ENCODE measurements around the gene SYT1.

The SYT1 gene

DNA sequence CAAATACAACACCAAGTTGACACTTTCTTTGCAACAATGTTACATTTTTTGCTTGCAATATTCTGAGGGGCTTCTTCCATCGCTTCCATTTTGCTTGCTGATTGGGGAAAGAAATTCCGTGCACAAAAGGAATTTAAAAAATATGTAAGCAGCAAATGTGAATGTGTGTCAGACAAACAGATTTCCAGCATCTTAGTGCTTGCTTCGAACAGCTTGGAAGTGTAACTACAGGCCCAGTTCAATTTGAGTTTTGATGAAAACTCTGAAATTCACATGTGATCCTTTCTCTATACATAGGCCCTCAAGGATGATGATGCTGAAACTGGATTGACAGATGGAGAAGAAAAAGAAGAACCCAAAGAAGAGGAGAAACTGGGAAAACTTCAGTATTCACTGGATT is 427.1 kb downstream of the SYT1 start:
- DNase-seq (ENCODE audit: low read depth, low spot score), result no peak

DNA sequence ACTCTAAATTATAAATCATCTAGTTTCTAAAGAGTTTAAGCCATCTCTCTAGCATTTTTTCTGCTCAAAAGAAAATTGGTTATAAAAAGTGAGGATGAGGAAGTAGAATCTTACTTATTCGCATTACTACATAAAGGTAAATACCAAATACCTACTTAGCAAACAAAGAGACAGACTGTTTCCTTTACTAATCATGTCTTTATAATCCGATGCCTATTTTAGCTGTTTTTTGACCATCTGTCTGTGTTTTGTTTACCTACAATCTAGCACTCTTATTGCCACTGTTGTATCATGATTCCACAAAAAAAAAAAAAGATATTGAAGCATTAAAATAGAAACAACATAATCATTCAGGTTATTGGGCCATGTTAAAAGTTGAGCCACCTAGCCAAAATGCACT is 430.0 kb downstream of the SYT1 start:
- no peak for DNase-seq (ENCODE audit: low read depth, low spot score)

DNA sequence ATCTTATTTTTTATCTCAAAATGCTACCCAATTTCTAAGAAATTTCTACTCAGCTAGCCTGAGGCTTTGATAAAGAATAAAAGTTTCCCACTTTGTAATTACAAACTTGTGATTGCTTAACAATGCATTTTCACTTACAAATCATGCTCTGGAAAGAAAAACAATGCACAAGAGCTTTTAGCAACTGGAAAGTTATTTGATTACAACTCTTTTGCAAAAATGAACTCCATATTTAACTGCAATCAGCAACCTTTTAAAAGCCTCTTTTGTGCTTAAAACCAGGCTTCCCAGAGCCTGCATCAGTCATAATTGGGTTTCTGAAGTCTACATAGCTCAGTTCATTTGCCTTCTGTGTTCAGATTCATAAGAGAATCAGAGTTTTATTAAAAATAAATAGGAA is 431.0 kb downstream of the SYT1 start:
- DNase-seq (ENCODE audit: low read depth, low spot score), result no peak

DNA sequence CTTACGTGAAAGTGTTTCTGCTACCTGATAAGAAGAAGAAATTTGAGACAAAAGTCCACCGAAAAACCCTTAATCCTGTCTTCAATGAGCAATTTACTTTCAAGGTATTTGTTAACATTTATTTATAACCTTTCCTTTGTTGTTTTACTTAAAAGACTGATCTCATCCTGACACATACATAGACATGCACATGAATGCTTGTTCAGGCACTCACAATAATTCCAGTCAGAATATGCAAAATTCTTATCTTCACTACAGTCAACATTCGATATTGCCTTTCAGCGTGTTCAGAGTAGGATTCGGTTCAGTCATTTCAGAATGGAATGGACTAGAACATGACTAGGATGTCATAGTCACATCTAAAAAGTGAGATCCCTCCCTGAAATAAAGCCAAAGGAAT is 431.6 kb downstream of the SYT1 start:
- no peak for DNase-seq (ENCODE audit: low read depth, low spot score)

DNA sequence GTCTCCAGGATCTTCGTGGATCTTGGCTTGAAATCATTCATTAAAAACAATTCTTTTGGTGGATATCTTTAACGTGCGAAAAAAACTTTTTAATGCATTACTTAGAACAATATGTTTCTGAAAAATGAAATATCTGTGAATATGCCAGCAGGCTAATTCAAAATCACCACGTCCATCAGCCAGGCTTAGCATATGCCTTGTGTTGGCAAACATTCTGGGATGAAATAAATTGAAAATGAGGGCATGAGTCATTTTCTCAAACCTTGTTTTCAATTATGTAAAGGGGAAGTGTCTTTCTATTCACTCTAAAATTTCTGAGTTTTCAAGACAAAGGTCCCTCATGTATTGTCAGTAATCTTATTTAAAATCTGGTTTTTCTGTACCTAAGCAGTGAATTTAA is 432.3 kb downstream of the SYT1 start:
- DNase-seq (ENCODE audit: low read depth, low spot score), result no peak

DNA sequence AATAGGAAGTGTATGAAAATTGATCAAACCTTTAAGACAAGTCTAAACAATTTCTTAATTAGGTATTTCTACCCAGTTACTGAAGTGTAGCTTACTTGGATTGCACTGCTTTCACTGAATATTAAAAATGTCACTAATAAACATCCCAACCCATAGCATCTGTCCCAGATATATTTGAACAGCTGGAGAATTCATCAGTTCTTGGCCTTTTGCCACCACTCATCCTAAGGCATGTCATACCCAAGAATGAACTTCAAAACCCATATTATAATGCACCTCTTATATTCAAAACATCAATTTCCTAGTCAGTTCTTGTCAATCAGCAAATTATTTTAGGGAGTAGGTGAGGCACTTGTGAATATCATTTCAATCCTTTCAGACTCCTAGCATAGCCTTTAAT is 433.9 kb downstream of the SYT1 start:
- DNase-seq (ENCODE audit: low read depth, low spot score), result no peak

DNA sequence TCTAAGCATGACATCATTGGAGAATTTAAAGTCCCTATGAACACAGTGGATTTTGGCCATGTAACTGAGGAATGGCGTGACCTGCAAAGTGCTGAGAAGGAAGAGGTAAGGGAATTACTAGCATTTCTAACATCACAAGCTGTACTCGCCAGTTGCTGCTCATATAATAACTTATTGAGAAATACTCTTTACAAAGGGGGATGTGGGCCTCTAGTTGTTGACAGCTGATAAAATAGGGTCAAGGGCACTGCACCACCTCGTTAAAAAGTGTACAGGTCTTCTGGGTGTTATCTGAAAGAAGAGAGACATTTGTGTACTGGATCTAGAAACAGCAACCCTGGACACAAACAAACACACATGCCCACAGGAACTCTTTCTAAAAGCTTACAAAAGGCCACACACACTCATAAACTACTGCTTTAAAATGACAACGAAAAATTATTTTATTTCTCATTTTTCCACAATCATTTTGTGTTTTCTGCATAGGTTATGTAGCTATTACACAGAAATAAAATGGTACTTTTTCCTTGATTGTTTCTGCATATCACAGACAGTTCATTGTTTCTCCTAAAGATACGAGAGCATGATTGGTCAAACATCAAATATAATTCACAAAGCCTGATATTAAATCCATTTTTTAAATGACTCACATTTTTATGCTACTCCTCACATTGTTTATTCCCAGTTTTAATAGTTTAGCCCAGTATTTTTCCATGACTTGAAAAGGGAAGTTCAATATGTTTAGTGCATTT is 435.0 kb downstream of the SYT1 start:
- no peak for DNase-seq (ENCODE audit: low read depth, low spot score)

DNA sequence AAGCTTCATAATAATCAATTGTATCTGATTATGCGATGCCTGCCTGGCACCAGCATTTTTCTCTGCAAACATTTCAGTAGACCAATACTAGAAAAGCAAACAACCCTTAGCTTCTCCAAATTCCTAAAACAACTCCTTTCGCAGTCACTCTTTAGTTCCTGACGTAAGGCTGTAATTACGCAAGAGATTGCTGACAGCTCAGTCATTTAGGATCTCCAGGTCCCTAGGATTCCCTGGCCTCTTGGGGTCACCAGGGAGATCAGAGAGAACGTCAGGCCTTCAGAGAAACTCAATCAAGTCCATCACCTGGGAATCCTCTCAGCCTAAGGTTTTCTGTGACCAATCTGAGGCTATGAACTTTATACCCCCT is 435.6 kb downstream of the SYT1 start:
- no peak for DNase-seq (ENCODE audit: low read depth, low spot score)

DNA sequence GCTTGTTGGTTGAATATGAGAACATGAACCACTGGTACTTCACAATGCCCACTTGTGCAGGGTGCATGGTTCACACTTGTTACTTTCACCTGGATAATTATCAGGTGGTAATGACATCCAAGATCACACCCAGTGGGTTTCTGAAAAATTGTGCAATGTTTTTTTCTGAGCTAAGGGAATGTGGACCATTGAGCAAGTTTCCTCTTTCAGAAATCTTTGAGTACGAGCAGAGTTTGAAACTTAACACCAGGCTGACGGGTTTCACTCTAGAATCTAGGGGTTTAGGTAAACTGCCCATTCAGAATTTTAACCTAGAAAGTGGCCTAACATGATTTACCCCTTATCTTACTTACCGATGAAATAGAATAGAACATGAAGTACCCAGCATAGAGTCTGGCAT is 436.6 kb downstream of the SYT1 start:
- no peak for DNase-seq (ENCODE audit: low read depth, low spot score)

DNA sequence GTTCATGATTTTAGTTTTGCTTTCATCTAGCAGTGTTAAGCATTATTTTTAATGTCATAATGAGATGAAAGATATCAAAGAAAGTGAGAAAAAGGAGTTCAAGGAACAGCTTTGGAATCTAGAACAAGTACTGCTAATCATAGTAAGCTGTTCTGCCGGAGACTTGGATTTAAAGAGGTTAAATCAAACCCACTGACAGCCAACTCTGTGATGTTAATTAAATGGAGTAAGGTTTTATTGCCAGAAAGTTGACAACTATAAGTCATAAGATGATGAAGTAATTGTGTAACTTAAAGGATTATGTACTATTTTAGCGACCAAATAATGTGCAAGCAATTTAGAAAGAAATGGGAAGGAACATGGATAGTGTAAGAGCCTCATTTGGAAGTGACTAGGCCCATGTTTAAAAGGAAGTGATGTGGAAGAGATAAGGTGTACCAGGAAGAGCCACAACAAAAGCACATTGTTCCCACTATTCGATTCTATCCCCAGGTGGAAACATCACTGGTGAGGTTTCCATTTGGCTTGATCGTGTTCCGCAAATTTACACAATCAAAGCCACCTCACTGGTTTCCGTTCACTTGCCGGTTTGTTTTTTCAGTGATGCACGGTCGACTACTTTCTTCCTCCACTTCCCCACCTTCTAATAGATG is 437.7 kb downstream of the SYT1 start:
- no peak for DNase-seq (ENCODE audit: low read depth, low spot score)

DNA sequence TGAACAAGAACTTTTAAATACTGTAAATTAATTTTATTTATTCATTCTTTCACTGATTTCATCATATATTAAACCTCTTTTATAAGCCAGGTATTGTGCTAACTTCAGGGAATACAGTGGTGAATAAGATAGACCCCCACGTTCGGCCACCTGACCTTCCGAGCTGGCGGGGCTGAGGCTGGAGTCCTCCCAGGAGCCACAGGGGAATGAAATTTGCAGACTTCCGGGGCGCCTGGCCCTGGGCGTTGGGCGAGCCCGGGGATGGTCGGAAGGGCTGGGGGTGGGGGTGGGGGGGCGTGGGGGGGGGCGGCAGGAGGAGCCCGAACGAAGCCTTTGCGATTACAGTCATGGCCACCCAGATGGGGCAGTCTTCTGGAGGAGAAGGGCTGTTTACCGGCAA is 442.8 kb downstream of the SYT1 start:
- DNase-seq (ENCODE audit: low read depth, low spot score), result no peak

DNA sequence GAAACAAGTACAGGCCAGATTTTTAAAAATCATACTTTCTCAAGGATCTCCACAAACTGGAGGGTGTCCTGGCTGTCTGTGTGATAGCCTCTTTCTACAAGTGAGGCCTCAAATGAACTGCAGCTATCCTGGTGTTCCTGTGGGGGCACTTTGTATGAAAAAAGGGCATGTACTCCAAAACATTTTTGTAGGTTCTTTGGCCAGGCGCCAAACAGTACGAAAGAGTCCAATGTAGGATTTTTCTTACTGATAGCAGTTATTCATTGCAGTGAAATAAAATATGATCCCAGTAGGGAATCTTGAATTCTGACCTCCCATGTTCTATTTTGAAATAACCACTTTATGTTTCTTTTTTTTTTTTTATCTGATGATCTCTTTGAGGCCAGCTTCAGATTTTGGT is 444.5 kb downstream of the SYT1 start:
- DNase-seq (ENCODE audit: low read depth, low spot score), result no peak

DNA sequence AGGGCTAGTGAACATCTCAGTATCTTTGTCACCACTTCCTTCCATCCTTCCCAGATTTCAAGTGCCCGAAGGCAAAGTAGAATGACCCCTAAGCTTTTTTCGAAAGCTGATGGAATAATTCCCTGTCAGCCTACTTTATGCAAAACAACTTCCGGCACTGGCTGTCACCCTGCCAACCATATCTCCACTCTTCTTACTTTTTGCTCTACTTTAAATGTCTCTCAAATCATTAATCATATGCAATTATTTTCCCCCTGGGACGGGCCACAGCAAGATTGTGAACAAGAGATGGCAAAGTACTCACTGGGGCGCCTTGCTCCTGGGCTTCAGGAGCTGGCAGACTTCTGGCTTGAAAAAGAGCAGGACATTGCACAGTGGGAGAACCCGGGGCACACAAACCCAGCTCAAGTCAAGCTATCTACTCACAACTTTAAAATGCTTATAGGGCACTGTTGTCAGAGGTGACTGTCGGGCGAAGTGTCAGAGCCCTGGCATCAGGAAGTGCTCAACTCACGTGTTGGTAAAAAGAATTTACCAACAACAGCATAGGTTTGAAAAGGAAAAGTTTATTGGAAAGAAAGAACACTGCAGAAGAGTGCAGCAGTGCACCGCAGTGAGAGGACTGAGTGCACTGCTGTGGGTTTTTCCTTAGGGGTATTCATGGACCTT is 452.7 kb downstream of the SYT1 start:
- no peak for DNase-seq (ENCODE audit: low read depth, low spot score)

DNA sequence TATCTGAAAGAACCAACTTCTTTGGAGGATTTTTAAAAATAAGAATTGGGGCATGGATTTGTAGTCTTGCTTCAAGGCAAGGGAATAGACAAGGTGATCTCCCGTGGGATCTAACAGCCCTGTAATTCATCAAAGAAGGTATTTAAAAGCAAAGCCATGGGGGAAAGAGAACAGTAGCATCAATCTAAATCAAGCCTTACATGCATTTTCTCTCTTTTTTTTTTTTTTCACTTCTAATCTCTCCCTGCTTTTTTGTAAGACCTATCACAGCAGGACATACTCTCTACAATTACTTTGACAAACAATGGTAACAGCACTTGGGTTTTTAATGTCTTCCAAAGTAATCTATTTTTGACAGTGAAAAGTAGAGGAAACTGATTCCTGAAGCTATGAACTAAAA is 458.3 kb downstream of the SYT1 start:
- no peak for DNase-seq (ENCODE audit: low read depth, low spot score)

DNA sequence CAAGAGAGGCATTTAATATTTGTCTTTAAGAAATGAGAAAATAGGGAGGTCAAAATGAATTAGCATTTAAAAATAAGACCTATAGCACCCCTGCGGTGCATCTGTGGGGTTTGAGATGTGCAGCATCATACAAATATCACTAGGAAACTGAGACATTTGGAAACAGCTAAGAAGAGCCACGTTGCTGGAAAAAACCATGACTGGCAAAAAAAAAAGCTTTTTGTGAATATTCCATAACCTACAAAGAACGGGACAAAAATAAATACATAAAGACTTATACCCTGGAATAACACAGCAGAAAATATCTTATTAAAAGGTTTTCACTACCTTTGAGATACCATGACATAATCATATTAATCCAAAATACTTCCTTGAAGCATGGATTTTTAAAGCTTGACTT is 460.0 kb downstream of the SYT1 start:
- no peak for DNase-seq (ENCODE audit: low read depth, low spot score)

DNA sequence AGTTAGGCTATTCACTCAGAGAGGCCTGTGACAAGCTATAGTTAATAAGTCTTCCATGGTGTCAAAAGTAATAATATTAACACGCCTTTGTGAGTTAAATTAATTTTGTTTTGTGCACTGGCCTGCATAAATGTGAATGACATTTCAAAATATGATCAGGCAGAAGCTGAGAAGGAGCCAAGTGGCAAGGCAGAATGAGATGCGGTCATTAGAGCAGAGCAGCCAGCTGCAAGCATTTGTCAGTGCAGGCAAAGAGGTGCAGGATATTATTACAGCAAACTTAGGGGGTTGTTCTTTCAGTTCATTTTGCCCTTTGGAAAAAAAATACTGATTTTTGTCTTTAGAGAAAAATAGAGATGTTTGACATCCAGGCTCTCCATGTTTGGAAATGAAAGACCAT is 461.6 kb downstream of the SYT1 start:
- no peak for DNase-seq (ENCODE audit: low read depth, low spot score)

DNA sequence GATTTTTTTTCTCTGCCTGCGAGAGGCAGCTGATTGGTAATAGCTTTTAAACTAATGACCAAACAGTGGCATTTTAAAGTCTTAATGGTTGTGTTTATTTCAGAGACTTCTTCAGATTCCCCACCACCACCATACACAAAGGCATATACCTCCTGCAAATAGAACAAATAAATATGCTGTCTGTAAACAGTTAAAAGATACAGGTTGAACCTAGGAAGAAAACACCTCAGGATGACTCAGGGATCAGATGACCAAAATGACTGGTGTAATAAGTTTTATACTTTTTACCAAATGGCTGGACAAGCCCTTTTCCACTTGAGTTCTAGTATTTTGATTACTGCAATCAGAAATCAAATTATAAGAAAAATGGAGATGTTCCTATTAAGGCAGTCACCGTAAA is 462.1 kb downstream of the SYT1 start:
- DNase-seq (ENCODE audit: low read depth, low spot score), result no peak

DNA sequence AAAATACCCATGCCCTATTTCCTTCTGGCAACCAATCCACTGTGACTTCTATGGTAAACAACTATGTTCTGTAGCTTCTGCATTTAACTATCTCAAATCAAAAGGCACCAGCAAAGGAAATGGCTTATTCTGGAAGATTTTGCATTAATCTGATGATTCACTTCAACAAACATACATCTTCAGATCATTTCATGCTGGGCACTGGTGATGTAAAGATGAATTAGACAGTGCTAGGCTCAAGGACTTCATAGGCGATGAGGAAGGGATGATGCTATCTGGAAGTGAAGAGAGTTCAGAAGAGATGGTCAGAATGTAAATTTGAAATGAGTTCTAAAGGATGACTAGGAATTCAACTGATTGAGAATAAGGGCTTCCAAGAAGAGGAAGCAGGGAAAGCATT is 462.9 kb downstream of the SYT1 start:
- no peak for DNase-seq (ENCODE audit: low read depth, low spot score)

DNA sequence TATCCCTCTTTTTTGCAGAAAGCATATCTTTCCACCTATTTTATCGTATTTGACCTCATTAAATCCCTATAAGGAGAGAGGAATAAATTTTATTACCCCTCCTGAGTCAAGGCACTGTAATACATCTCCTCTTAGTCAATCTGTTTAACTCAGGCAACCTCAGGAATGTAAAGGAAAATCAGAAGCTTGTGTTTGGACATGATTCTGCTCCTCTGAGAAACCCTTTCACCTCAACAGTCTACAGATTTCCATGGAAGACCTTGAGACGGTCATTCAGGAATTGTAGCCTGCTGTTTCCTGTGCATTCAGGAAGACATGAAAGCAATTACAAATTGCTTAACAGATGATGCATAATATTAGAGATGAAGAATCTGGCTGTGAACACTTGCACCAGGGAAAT is 465.4 kb downstream of the SYT1 start:
- DNase-seq (ENCODE audit: low read depth, low spot score), result no peak

DNA sequence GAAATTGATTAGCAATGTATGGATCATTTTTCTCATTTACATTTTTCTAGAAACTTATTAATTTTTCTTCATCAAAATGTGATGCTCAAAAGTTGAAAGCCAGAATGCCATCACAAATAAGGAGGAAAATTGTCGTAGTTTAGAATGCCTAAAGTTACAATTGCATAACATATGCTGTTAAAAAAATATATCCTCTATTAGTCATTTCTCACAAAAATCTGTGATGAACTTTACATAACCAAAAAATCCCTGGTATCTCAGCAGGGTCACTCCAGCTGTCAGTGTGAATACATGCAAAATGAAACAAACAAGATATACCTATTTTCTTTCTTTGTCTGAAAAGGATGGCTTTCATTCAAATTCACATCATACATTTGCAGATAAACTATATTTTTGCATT is 467.3 kb downstream of the SYT1 start:
- no peak for DNase-seq (ENCODE audit: low read depth, low spot score)

DNA sequence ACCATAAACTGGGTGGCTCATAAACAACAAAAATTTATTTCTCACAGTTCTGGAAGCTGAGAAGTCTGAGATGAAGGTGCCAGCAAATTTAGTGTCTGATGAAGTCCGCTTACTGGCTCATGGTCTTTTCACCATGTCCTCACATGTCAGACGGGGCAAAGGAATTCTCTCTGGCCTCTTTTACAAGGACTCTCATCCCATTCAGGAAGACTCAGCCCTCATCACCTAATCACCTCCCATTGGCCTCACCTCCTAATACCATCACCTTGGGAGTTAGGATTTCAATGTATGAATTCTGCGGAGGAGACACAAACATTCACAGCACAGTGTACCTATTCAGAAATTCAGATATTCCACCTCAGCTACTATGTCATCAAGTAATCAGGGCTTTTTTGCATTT is 468.6 kb downstream of the SYT1 start:
- DNase-seq (ENCODE audit: low read depth, low spot score), result no peak

DNA sequence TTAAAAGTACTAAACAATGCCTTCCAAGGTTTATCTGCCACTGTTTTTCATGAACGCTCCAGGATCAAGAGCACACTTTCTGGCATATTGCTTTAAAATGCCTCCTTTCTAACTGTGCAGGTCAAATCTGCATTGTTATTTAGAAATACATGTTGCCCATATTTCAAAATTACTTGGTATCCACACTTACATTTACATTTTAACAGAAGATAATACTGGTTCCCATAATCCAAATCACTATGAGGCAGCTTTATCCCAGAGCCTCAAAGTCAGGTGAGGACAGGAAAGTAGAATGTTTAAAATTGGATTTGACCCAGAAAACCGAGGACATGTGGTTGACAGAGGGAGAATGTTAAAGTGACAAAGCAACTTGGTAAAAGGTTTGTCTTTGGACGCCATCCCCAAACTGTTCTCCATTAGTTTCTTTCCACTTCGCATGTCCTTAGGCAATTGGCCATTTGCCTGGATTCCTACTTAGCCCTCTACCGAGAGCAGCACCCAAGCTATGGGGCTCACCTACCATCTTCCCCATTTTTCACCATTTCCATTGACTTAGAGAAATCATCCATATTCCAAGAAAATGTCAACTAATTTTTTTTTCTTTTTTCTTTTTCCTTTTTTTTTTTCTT is 473.2 kb downstream of the SYT1 start:
- DNase-seq (ENCODE audit: low read depth, low spot score), result no peak

Measured in astrocyte of the hippocampus (primary cell).